Erythroblast (primary cell): ENCODE results near the gene SPOCD1.

Source experiments
- GATA1 ChIP-seq: IDR thresholded peaks from 2 replicates; pipeline ENCODE4 v1.6.1; 2011; ENCODE audit warnings: low read depth, mild to moderate bottlenecking, control low read depth, low read length, moderate library complexity
- POLR2A ChIP-seq: IDR thresholded peaks from 2 replicates; pipeline ENCODE4 v1.6.1; 2011; ENCODE audit warnings: mild to moderate bottlenecking, low read length

GRCh38 chr1:31789259-31790065, 26.4 kb downstream of the SPOCD1 start:
- TF ChIP-seq POLR2A (no peak), GATA1 (no peak)
